ENCODE measurements around the gene TRPM6. TPM values are rescaled to one million over a fixed set of nuclear protein-coding genes. Genes with fewer than 3 reads are reported as not detected.

The TRPM6 gene
- total RNA-seq, 1 donor: under 0.01 TPM

DNA sequence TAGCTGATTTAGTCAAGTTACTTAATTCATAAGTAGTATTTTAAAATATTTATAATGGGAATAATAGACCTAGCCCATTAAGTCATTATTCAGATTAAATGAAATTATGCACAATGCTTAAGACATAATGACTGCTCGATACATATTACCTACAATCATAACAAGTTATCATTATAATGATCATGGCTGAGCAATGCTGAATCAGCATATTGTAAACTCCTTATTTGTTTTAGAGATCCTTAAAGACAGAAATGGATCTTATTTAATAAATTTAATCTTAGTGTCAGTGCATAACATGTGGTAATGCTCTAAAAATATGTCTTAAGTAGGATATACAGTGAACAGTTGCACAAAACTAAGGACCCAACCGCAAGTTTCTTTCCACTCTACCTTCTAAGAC lies 169.0 kb downstream of the TRPM6 start:
- Histone ChIP-seq H3K4me1 (ENCODE audit: insufficient read depth, low read length) (no peaks in the 10 kb centered on the region), H2AFZ (ENCODE audit: low read length) (no peak overlapping the region), H3K27me3 (ENCODE audit: insufficient read depth, low read length) (no peaks in the 10 kb centered on the region), H3K36me3 (ENCODE audit: insufficient read depth, low read length) (no peaks in the 10 kb centered on the region), H3K4me2 (ENCODE audit: insufficient read depth, low read length) (no peak overlapping the region), H3K9me3 (ENCODE audit: low read depth, low read length) (no peaks in the 10 kb centered on the region), H3K4me3 (ENCODE audit: insufficient read depth, low read length) (no peak overlapping the region), H3K79me2 (ENCODE audit: insufficient read depth, low read length) (no peaks in the 10 kb centered on the region), H4K20me1 (ENCODE audit: insufficient read depth, low read length) (no peaks in the 10 kb centered on the region), H3K27ac (ENCODE audit: low read depth, low read length) (no peak overlapping the region)
- DNase-seq (ENCODE audit: insufficient read length, low spot score, missing footprints): no peak
- TF ChIP-seq, protein P1, sequence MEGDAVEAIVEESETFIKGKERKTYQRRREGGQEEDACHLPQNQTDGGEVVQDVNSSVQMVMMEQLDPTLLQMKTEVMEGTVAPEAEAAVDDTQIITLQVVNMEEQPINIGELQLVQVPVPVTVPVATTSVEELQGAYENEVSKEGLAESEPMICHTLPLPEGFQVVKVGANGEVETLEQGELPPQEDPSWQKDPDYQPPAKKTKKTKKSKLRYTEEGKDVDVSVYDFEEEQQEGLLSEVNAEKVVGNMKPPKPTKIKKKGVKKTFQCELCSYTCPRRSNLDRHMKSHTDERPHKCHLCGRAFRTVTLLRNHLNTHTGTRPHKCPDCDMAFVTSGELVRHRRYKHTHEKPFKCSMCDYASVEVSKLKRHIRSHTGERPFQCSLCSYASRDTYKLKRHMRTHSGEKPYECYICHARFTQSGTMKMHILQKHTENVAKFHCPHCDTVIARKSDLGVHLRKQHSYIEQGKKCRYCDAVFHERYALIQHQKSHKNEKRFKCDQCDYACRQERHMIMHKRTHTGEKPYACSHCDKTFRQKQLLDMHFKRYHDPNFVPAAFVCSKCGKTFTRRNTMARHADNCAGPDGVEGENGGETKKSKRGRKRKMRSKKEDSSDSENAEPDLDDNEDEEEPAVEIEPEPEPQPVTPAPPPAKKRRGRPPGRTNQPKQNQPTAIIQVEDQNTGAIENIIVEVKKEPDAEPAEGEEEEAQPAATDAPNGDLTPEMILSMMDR (IDR thresholded peaks at IDR 0.05; ENCODE audit: extremely low read depth, low read depth, low read length): no peak

DNA sequence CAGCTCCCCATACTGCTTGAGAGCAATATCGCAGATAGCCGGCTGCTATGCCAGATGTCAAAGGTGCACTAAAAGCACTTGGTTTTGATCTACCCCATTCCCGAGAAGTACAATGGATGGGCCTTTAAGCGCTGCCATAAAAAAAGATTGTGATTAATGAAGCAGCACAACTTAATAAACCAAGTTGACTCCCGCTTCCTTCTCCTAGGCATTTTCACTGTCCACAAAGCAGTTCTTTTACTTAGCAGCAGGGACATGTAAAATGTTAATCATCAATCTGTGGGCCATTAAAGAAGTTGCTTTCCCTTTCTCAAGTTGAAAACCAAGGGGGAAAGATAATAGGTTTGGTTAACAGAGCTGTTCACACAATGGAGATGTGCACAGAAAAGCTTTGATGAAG lies 176.4 kb downstream of the TRPM6 start:
- Histone ChIP-seq H3K27me3 (ENCODE audit: insufficient read depth, low read length) (no peaks in the 10 kb centered on the region), H3K79me2 (ENCODE audit: insufficient read depth, low read length) (no peaks in the 10 kb centered on the region), H3K4me2 (ENCODE audit: insufficient read depth, low read length) (no peak overlapping the region), H3K9me3 (ENCODE audit: low read depth, low read length) (no peaks in the 10 kb centered on the region), H3K4me1 (ENCODE audit: insufficient read depth, low read length) (no peaks in the 10 kb centered on the region), H4K20me1 (ENCODE audit: insufficient read depth, low read length) (no peaks in the 10 kb centered on the region), H2AFZ (ENCODE audit: low read length) (no peak overlapping the region), H3K36me3 (ENCODE audit: insufficient read depth, low read length) (no peaks in the 10 kb centered on the region), H3K27ac (ENCODE audit: low read depth, low read length) (no peak overlapping the region), H3K4me3 (ENCODE audit: insufficient read depth, low read length) (no peak overlapping the region)
- TF ChIP-seq, protein P1 (IDR thresholded peaks at IDR 0.05; ENCODE audit: extremely low read depth, low read depth, low read length): no peak
- DNase-seq (ENCODE audit: insufficient read length, low spot score, missing footprints): peak; percentile 43

DNA sequence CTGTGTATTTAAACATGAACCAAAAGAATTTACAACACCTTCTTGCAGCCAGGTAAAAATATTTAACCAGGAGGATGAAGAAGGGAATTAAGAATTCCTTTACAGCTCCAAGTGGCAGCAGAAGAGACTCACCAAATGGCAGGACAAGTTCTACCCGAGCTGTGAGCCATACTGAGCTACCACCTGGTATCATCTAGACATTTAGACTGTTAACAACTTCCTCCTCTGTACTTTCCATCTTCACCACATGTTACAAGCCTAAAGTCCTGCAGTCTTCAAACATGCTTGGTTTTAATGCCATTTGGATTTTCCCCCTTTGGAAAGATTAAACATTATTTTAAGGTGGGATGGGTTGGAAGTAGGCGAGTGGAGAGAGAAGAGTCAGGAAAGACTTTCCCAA lies 190.2 kb downstream of the TRPM6 start:
- no peaks in the 10 kb centered on the region for H3K9me3 ChIP-seq (ENCODE audit: low read depth, low read length)
- DNase-seq (ENCODE audit: insufficient read length, low spot score, missing footprints): no peak
- no peaks in the 10 kb centered on the region for H3K4me1 ChIP-seq (ENCODE audit: insufficient read depth, low read length)
- no peak overlapping the region for H2AFZ ChIP-seq (ENCODE audit: low read length)
- H3K36me3 ChIP-seq (ENCODE audit: insufficient read depth, low read length): no peaks in the 10 kb centered on the region
- H3K27ac ChIP-seq (ENCODE audit: low read depth, low read length): no peak overlapping the region
- no peak overlapping the region for H3K4me3 ChIP-seq (ENCODE audit: insufficient read depth, low read length)
- no peaks in the 10 kb centered on the region for H3K79me2 ChIP-seq (ENCODE audit: insufficient read depth, low read length)
- TF ChIP-seq, protein P1 (IDR thresholded peaks at IDR 0.05; ENCODE audit: extremely low read depth, low read depth, low read length): no peak
- no peaks in the 10 kb centered on the region for H4K20me1 ChIP-seq (ENCODE audit: insufficient read depth, low read length)
- H3K27me3 ChIP-seq (ENCODE audit: insufficient read depth, low read length): no peaks in the 10 kb centered on the region
- H3K4me2 ChIP-seq (ENCODE audit: insufficient read depth, low read length): no peak overlapping the region

DNA sequence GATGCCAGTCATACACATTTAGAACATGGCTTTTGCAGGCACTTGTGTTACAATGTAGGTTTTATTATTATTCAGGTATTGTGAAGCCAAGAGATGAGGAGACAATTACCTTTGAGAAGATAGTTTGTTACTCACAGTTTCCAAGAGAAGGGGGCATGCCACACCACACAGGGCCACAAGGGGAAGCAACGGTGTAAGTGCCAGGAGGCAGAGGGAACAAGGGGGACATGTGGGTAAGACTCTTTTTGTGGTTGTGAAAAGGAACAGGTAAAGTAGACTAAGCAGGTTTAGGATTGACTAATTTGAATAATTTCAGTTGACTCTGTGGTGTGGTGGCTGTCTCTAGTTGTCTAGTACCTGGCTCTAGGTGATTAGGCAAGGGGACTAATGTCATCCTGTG lies 191.2 kb downstream of the TRPM6 start:
- H3K4me3 ChIP-seq (ENCODE audit: insufficient read depth, low read length): no peak overlapping the region
- DNase-seq (ENCODE audit: insufficient read length, low spot score, missing footprints): no peak
- no peaks in the 10 kb centered on the region for H3K36me3 ChIP-seq (ENCODE audit: insufficient read depth, low read length)

More for the DNA sequence above, 191.2 kb downstream of the TRPM6 start:
- H3K9me3 ChIP-seq (ENCODE audit: low read depth, low read length): no peaks in the 10 kb centered on the region
- no peak overlapping the region for H2AFZ ChIP-seq (ENCODE audit: low read length)
- H3K4me2 ChIP-seq (ENCODE audit: insufficient read depth, low read length): no peak overlapping the region
- H3K4me1 ChIP-seq (ENCODE audit: insufficient read depth, low read length): no peaks in the 10 kb centered on the region
- TF ChIP-seq, protein P1 (IDR thresholded peaks at IDR 0.05; ENCODE audit: extremely low read depth, low read depth, low read length): no peak
- H4K20me1 ChIP-seq (ENCODE audit: insufficient read depth, low read length): no peaks in the 10 kb centered on the region
- H3K27ac ChIP-seq (ENCODE audit: low read depth, low read length): no peak overlapping the region
- H3K27me3 ChIP-seq (ENCODE audit: insufficient read depth, low read length): no peaks in the 10 kb centered on the region
- H3K79me2 ChIP-seq (ENCODE audit: insufficient read depth, low read length): no peaks in the 10 kb centered on the region

All from osteoblast (primary cell).